Measurements from ENCODE around the gene SEPSECS. TPM values are rescaled to one million over a fixed set of nuclear protein-coding genes. Genes with fewer than 3 reads are reported as not detected.
A peak's percentile ranks its signal among the peaks of the same experiment; 100 is the strongest.
"Not testable (repeated sequence)": the region's sequence is repeated elsewhere in the genome, so short reads cannot be mapped to it uniquely, and the experiment has no call there.

The SEPSECS gene
- total and polyA plus RNA-seq, 7 donors: 4.5 to 11.1 (median 8.6) TPM

GRCh38 chr4:25089051-25089763 is 71.0 kb downstream of the SEPSECS start:
- Histone ChIP-seq H3K36me3 (no peaks in the 10 kb centered on the region), H3K27me3 (no peaks in the 10 kb centered on the region), H3K27ac (no peak overlapping the region), H3K4me1 (peaks cover 0 to 41% (median 33%) of the 10 kb centered on the region in 4 donors), H3K9me3 (peaks cover 0 to 4% (median 0%) of the 10 kb centered on the region in 4 donors), H3K4me3 (peak overlapping the region in 2 of 4 donors; percentile 37 to 41)
- no peak for DNase-seq
- no peak for TF ChIP-seq CTCF (IDR thresholded peaks at IDR 0.05)
- TF ChIP-seq EP300 (IDR thresholded peaks at IDR 0.05): no peak
- TF ChIP-seq POLR2AphosphoS5 (IDR thresholded peaks at IDR 0.05): no peak
- no peak for TF ChIP-seq POLR2A (IDR thresholded peaks at IDR 0.05)
- WGBS, 2 donors: 65 to 70% methylated on average over 14 of the region's 14 CpGs
- intact Hi-C loops (cut with DNase I): no loop called here

GRCh38 chr4:25088093-25088952 is 71.9 kb downstream of the SEPSECS start:
- 15 to 21% methylated on average over 41 of the region's 41 CpGs for WGBS, 2 donors
- H3K36me3 ChIP-seq: no peaks in the 10 kb centered on the region
- H3K4me3 ChIP-seq: peak overlapping the region; percentile 3 to 41 (median 28)
- DNase-seq: no peak
- H3K27ac ChIP-seq: peak overlapping the region in 1 of 4 donors; percentile 33
- H3K9me3 ChIP-seq: peaks cover 0 to 2% (median 0%) of the 10 kb centered on the region in 4 donors
- TF ChIP-seq POLR2AphosphoS5 (IDR thresholded peaks at IDR 0.05) (peak in 2 of 4 donors; percentile 41 to 58), POLR2A (IDR thresholded peaks at IDR 0.05) (no peak)
- peaks cover 0 to 41% (median 33%) of the 10 kb centered on the region in 4 donors for H3K4me1 ChIP-seq
- intact Hi-C loops (cut with DNase I): no loop called here
- H3K27me3 ChIP-seq: no peaks in the 10 kb centered on the region

- no peaks in the 10 kb centered on the region for H3K36me3 ChIP-seq
- DNase-seq: no peak
- no peaks in the 10 kb centered on the region for H3K9me3 ChIP-seq
- H3K27ac ChIP-seq: peak overlapping the region in 2 of 4 donors; percentile 49 to 57
- H3K4me1 ChIP-seq: peaks cover 0 to 41% (median 33%) of the 10 kb centered on the region in 4 donors
- 15 to 34% methylated on average over 4 of the region's 4 CpGs for WGBS, 2 donors
- TF ChIP-seq EP300 (IDR thresholded peaks at IDR 0.05) (no peak), POLR2AphosphoS5 (IDR thresholded peaks at IDR 0.05) (peak in 1 of 4 donors; percentile 32)
- H3K4me3 ChIP-seq: no peak overlapping the region
- intact Hi-C loops (cut with DNase I): no loop called here
- H3K27me3 ChIP-seq: no peaks in the 10 kb centered on the region
Measured at GRCh38 chr4:25085671-25086070, 74.6 kb downstream of the SEPSECS start.

GRCh38 chr4:25083441-25083840 is 76.8 kb downstream of the SEPSECS start:
- H3K36me3 ChIP-seq; H3K9me3 ChIP-seq; DNase-seq; H3K27me3 ChIP-seq; intact Hi-C loops (cut with DNase I); H3K4me3 ChIP-seq; H3K27ac ChIP-seq: not testable (repeated sequence)
- peaks cover 0 to 35% (median 27%) of the 10 kb centered on the region in 4 donors for H3K4me1 ChIP-seq
- 23 to 79% methylated on average over 4 of the region's 4 CpGs for WGBS, 2 donors

GRCh38 chr4:25081866-25082471 is 78.3 kb downstream of the SEPSECS start:
- Histone ChIP-seq H3K27ac (no peak overlapping the region), H3K36me3 (no peaks in the 10 kb centered on the region), H3K27me3 (no peaks in the 10 kb centered on the region), H3K9me3 (no peaks in the 10 kb centered on the region), H3K4me3 (no peak overlapping the region), H3K4me1 (peaks cover 0 to 21% (median 14%) of the 10 kb centered on the region in 4 donors)
- TF ChIP-seq CTCF (IDR thresholded peaks at IDR 0.05) (no peak), POLR2AphosphoS5 (IDR thresholded peaks at IDR 0.05) (no peak), POLR2A (IDR thresholded peaks at IDR 0.05) (no peak), EP300 (IDR thresholded peaks at IDR 0.05) (no peak)
- intact Hi-C loops (cut with DNase I): no loop called here
- no peak for DNase-seq
- 91 to 93% methylated on average over 7 of the region's 7 CpGs for WGBS, 2 donors

- 82 to 89% methylated on average over 1 of the region's 1 CpG for WGBS, 2 donors
- intact Hi-C loops (cut with DNase I): no loop called here
- no peak for DNase-seq
- TF ChIP-seq POLR2AphosphoS5 (IDR thresholded peaks at IDR 0.05) (no peak), EP300 (IDR thresholded peaks at IDR 0.05) (no peak), POLR2A (IDR thresholded peaks at IDR 0.05) (no peak), CTCF (IDR thresholded peaks at IDR 0.05) (no peak)
- H3K36me3 ChIP-seq: no peaks in the 10 kb centered on the region
- H3K4me1 ChIP-seq: peaks cover 0 to 11% (median 7%) of the 10 kb centered on the region in 4 donors
- no peaks in the 10 kb centered on the region for H3K27me3 ChIP-seq
- no peak overlapping the region for H3K27ac ChIP-seq
- no peak overlapping the region for H3K4me3 ChIP-seq
- H3K9me3 ChIP-seq: no peaks in the 10 kb centered on the region
Measured at GRCh38 chr4:25080571-25080970, 79.7 kb downstream of the SEPSECS start.
